Right lobe of liver (tissue), 6 donors: Measurements from ENCODE around the gene RPL12. TPM values are rescaled to one million over a fixed set of nuclear protein-coding genes. Genes with fewer than 3 reads are reported as not detected.

ENCODE experiments used
- ATAC-seq, 4 donors: fragments of 200-7000 bp; cut with Tn5 transposase; one replicate each; pipeline ENCODE4 v1.9.1; 2020; ENCODE audit warnings: mild to moderate bottlenecking in 4 of 4, moderate library complexity in 4 of 4
- DNase-seq, 3 donors: peaks; one replicate each; pipeline ENCODE4 v3.0.0-alpha.2; 2020
- H3K27ac ChIP-seq, 3 donors: fragments of 200-600 bp; one replicate each; pipeline ENCODE4 v1.8.0; 2022
- H3K27me3 ChIP-seq, 2 donors: fragments of 200-600 bp; one replicate each; pipeline ENCODE4 v1.8.0; 2022
- H3K36me3 ChIP-seq, 4 donors: fragments of 200-600 bp; sonication (generic) in 1 of 4; one replicate each; pipeline versions ENCODE4 v1.5.1 to v1.8.0; 2017 to 2022; ENCODE audit warnings: control low read depth in 1 of 4
- H3K4me1 ChIP-seq, 4 donors: fragments of 200-600 bp; sonication (generic) in 1 of 4; one replicate each; pipeline versions ENCODE4 v1.5.1 to v1.8.0; 2017 to 2022; ENCODE audit warnings: control low read depth in 1 of 4
- H3K4me3 ChIP-seq, 3 donors: fragments of 200-600 bp; one replicate each; pipeline ENCODE4 v1.8.0; 2022
- H3K9me3 ChIP-seq, 4 donors: fragments of 200-600 bp; sonication (generic) in 1 of 4; one replicate each; pipeline versions ENCODE4 v1.5.1 to v1.8.0; 2017 to 2022; ENCODE audit warnings: control low read depth in 1 of 4
- POLR2A ChIP-seq: fragments of 450-650 bp; IDR thresholded peaks from one replicate; pipeline ENCODE4 v1.6.1; 2017; ENCODE audit warnings: antibody characterized with exemption, mild to moderate bottlenecking
- WGBS: methylation state at CpG from one replicate; pipeline ENCODE4 v1.1.6; 2018; ENCODE audit warnings: low coverage, low lambda C conversion rate; ENCODE audit not compliant: insufficient coverage; ENCODE audit errors: missing lambda C conversion rate; 5-methylcytosine and 5-hydroxymethylcytosine counted together
- intact Hi-C, 2 donors: fragments of 100-400 bp; cut with DNase I; formaldehyde crosslinking; loops; one replicate each; pipeline versions ENCODE4 v1.11.2 to v1.14.1; 2022
- total RNA-seq, 6 experiments: library from RNA; depleted of rRNA in 2 of 6; stranded (reverse); fragments of >200 nt in 2 of 6; fragmentation: NEBNext Ultra II Directional in 3 of 6; extraction: Animal tissue kit (Norgen Biotek cat#: 25700) in 3 of 6; gene quantifications; one replicate each; pipeline versions ENCODE4 v1.1.0 to v1.2.4, GENCODE V29; 2016 to 2023
- TF ChIP-seq, protein P1 (sequence below), 4 donors: fragments of 200-600 bp in 3 of 4; fragments of 450-650 bp in 1 of 4; IDR thresholded peaks; one replicate each; pipeline versions ENCODE4 v1.5.1 to v1.8.0; 2016 to 2022; ENCODE audit warnings: antibody characterized with exemption in 4 of 4, mild to moderate bottlenecking in 2 of 4
- donor health status: DM: no; HTN: yes; CAD: no.
- donor health status: DM: no; HTN: no; CAD: no.
- donor health status: DM: no; HTN: no; CAD: no.
- donor health status: DM: no; HTN: yes; CAD: no.
- donor health status: DM: no; HTN: yes; CAD: no.

Gene RPL12
- total RNA-seq, 6 experiments from 2014 or later = 271 to 907 (median 364) TPM

DNA sequence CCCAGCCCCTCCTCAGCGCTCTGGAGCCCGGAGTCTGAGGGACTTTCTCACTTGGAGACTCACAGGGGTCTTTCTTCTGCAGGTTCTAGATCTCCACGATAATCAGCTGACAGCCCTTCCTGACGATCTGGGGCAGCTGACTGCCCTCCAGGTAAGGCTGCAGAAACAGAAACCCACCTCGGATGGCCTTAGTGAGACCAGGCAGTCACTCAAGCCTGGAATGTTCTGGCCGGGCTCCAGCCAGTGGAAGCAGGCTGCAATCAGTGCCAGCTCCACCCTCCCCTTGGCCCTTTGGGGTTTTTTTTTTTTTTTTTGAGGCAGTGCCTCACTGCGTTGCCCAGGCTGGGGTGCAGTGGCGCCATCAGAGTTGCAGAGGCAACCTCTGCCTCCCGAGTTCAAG lies 7.7 kb upstream of the RPL12 start:
- ATAC-seq (no peak), DNase-seq (no peak)
- H3K36me3 ChIP-seq = peaks cover 0 to 45% (median 26%) of the 10 kb centered on the region in 4 donors
- 68% methylated on average over 3 of the region's 9 CpGs for WGBS
- TF ChIP-seq POLR2A = no peak
- TF ChIP-seq, protein P1, sequence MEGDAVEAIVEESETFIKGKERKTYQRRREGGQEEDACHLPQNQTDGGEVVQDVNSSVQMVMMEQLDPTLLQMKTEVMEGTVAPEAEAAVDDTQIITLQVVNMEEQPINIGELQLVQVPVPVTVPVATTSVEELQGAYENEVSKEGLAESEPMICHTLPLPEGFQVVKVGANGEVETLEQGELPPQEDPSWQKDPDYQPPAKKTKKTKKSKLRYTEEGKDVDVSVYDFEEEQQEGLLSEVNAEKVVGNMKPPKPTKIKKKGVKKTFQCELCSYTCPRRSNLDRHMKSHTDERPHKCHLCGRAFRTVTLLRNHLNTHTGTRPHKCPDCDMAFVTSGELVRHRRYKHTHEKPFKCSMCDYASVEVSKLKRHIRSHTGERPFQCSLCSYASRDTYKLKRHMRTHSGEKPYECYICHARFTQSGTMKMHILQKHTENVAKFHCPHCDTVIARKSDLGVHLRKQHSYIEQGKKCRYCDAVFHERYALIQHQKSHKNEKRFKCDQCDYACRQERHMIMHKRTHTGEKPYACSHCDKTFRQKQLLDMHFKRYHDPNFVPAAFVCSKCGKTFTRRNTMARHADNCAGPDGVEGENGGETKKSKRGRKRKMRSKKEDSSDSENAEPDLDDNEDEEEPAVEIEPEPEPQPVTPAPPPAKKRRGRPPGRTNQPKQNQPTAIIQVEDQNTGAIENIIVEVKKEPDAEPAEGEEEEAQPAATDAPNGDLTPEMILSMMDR (IDR thresholded peaks at IDR 0.05) = no peak
- H3K4me3 ChIP-seq = no peak overlapping the region
- no peak overlapping the region for H3K27ac ChIP-seq
- no peaks in the 10 kb centered on the region for H3K9me3 ChIP-seq
- peaks cover 0 to 6% (median 0%) of the 10 kb centered on the region in 4 donors for H3K4me1 ChIP-seq
- no peaks in the 10 kb centered on the region for H3K27me3 ChIP-seq
- intact Hi-C loops = no loop called here

DNA sequence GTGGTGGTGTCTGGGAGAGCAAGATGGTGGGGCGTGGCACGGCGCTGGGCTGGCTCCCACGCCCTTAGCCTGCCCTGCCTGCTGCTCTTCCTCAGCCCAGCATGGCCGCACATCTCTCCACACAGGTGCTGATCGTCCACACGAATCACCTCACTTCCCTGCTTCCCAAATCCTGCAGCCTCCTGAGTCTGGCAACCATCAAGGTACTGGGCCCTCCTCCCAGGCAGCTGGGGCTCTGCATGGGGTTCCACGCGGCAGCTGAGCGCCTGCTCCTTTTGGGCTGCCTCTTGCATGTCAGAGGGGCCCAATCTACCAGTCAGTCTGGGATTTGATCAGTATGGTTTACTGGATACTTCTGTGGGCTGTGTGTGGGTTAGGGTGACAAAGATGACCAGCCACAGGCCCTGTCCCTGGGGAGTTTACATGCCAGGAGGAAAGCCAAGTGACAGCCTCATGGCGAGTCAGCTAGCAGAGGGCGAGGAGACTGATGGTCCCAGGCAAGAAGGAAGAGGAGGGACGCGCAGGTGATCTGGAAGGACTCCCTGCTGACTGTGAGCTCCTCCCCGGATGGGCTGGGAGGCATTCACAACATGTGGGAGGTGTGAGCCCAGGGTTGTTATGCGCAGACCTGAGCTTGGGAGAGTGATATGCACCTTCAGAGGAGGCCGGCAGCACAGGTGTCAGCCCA lies 6.1 kb upstream of the RPL12 start:
- no peak for DNase-seq
- intact Hi-C loops = no loop called here
- no peaks in the 10 kb centered on the region for H3K9me3 ChIP-seq
- H3K4me1 ChIP-seq = peaks cover 0 to 17% (median 5%) of the 10 kb centered on the region in 4 donors
- H3K27ac ChIP-seq = no peak overlapping the region
- 80% methylated on average over 1 of the region's 17 CpGs for WGBS
- no peak overlapping the region for H3K4me3 ChIP-seq
- no peak for ATAC-seq
- peaks cover 0 to 40% (median 18%) of the 10 kb centered on the region in 4 donors for H3K36me3 ChIP-seq
- H3K27me3 ChIP-seq = no peaks in the 10 kb centered on the region
- TF ChIP-seq POLR2A = no peak
- TF ChIP-seq, protein P1 (IDR thresholded peaks at IDR 0.05) = no peak

DNA sequence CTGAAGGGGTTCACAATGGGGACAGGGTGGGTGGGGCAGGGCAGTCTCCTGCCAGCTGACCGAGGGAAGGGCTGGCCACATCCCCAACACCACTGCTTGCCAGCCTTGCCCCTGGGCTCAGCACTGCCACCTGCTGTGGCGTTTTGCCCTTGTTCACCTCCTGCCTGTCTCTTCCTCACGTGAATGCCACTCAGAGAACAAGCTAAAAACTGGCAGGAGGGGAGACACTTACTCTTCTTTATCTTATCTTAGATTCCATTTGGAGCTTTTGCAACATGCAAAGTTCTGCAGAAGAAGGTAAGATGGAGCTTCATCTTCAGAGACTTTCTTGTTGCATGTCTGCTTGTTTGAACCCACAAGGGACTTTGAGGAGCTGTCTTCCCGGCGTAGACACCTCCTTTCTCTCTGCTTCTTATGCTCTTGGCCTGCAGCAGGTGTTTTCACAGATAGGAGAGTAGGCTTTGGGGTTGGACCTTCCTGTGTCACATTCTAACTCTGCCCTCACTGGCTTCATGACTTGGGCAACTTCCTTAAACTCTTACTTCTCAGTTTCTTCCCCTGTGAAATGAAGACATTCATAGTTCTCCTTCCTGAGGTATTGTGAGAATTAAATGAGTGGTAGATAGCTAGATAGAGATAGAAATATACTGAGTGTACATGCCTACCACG lies 4.3 kb upstream of the RPL12 start:
- Histone ChIP-seq H3K27me3 (no peaks in the 10 kb centered on the region), H3K4me1 (peaks cover 0 to 22% (median 6%) of the 10 kb centered on the region in 4 donors), H3K36me3 (peaks cover 0 to 26% (median 10%) of the 10 kb centered on the region in 4 donors), H3K27ac (no peak overlapping the region), H3K9me3 (no peaks in the 10 kb centered on the region), H3K4me3 (no peak overlapping the region)
- ATAC-seq (peak; percentile 12 to 50 (median 26)), DNase-seq (peak; percentile 65 to 78 (median 75))
- intact Hi-C loops = no loop called here
- WGBS = 50% methylated on average over 5 of the region's 6 CpGs
- TF ChIP-seq, protein P1 (IDR thresholded peaks at IDR 0.05) = peak; percentile 42 to 75 (median 58)
- no peak for TF ChIP-seq POLR2A

DNA sequence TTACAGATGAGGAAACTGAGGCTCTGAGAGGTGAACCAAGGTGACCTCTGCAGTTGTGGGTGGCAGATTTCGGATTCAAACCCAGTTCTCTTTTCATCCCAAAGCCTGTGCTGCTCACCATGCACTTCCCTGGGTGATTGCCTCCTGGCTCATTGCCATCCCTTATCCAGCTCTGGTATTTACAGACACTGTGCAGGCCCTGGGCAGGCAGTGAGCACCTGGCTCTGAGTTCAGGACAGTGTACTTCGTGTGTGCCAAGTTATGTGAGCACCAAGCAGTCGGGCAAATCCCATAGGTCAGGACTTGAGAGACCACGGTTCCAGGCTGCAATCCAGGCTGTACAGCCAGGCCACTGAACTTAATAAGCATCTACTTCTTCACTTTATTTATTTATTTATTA lies 1.5 kb upstream of the RPL12 start:
- TF ChIP-seq, protein P1 (IDR thresholded peaks at IDR 0.05) = no peak
- TF ChIP-seq POLR2A = no peak
- peak overlapping the region in 1 of 3 donors; percentile 89 for H3K4me3 ChIP-seq
- DNase-seq = peak; percentile 85 to 97 (median 95)
- intact Hi-C loops = no loop called here
- peaks cover 5 to 23% (median 12%) of the 10 kb centered on the region in 4 donors for H3K36me3 ChIP-seq
- peak overlapping the region in 2 of 3 donors; percentile 90 to 93 for H3K27ac ChIP-seq
- H3K27me3 ChIP-seq = no peaks in the 10 kb centered on the region
- 40% methylated on average over 3 of the region's 4 CpGs for WGBS
- ATAC-seq = peak; percentile 54 to 72 (median 66)
- peaks cover 0 to 43% (median 13%) of the 10 kb centered on the region in 4 donors for H3K4me1 ChIP-seq
- no peaks in the 10 kb centered on the region for H3K9me3 ChIP-seq
